ENCODE results near the gene SELENOS. TPM values are rescaled to one million over a fixed set of nuclear protein-coding genes. Genes with fewer than 3 reads are reported as not detected.
"Not testable (repeated sequence)": the region's sequence is repeated elsewhere in the genome, so short reads cannot be mapped to it uniquely, and the experiment has no call there.

The SELENOS gene
- total and polyA plus RNA-seq, 12 donors = 47.7 to 205 (median 81.6) TPM

DNA sequence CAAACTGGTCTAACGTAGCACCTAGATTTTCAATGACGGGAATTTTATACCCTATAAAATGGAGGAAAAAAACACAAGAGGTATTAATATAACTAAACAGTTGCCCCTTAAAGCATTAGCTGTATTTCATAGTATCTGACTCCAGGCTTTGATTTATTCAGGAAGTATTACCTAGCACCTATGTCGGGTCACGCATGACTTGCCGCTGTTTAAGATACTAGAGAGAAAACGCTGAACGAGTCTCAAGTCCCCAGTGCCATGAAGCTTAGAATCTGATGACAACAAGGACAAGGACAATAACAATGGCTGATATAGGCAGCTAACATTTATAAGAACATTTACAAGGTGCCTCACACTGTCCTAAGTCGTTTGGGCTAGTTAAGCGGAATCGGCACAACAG is 15.8 kb upstream of the SELENOS start:
- DNase-seq = peak in 1 of 7 donors; percentile 47
- H3K27ac ChIP-seq = no peak overlapping the region
- TF ChIP-seq, protein P1, sequence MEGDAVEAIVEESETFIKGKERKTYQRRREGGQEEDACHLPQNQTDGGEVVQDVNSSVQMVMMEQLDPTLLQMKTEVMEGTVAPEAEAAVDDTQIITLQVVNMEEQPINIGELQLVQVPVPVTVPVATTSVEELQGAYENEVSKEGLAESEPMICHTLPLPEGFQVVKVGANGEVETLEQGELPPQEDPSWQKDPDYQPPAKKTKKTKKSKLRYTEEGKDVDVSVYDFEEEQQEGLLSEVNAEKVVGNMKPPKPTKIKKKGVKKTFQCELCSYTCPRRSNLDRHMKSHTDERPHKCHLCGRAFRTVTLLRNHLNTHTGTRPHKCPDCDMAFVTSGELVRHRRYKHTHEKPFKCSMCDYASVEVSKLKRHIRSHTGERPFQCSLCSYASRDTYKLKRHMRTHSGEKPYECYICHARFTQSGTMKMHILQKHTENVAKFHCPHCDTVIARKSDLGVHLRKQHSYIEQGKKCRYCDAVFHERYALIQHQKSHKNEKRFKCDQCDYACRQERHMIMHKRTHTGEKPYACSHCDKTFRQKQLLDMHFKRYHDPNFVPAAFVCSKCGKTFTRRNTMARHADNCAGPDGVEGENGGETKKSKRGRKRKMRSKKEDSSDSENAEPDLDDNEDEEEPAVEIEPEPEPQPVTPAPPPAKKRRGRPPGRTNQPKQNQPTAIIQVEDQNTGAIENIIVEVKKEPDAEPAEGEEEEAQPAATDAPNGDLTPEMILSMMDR (IDR thresholded peaks at IDR 0.05) = no peak
- TF ChIP-seq POLR2A (IDR thresholded peaks at IDR 0.05) = no peak
- H3K4me1 ChIP-seq (replicated peaks in 1 of 2) = peaks cover 19 to 28% of the 10 kb centered on the region in 2 donors
- H3K4me3 ChIP-seq = peak overlapping the region in 1 of 4 donors; percentile 86
- no peaks in the 10 kb centered on the region for H3K9me3 ChIP-seq (replicated peaks in 1 of 3)
- H3K27me3 ChIP-seq = no peaks in the 10 kb centered on the region
- WGBS, 4 donors = 76 to 82% (median 81%) methylated on average over 10 of the region's 10 CpGs
- H3K36me3 ChIP-seq (replicated peaks in 1 of 2) = peaks cover 0 to 5% of the 10 kb centered on the region in 2 donors
- intact Hi-C loops (cut with DNase I) = no loop called here

DNA sequence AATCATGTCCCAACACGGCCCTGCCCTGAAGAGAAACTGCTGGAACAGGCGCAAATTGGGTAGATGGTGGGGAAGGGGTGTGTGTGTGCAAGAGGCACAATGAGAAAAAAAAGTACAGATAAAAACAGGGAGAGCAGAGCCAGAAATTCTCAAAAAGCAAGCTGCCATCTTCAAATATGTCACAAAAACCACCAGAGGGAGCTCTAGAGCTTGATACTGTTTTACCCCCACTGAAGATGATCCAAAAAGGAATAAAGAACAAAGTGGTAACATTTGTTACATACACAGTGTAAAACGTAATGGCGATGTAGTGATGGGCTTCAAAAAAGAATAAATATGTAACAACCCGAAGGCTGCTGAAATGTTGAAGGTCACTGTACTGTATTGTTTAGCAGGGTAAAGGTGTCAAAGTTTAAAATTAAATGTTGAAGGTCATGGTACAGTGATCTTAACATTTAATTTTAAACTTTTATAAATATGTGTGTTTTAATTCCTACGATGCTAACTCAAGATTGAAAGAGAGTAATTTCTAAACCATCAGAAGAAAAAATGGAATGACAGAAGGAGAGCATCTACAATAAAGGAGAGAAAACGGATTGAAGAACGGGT is 11.7 kb upstream of the SELENOS start:
- no peak overlapping the region for H3K4me3 ChIP-seq
- TF ChIP-seq, protein P1 (IDR thresholded peaks at IDR 0.05) = peak; percentile 33 to 60 (median 54)
- TF ChIP-seq POLR2A (IDR thresholded peaks at IDR 0.05) = no peak
- peaks cover 12 to 20% of the 10 kb centered on the region in 2 donors for H3K4me1 ChIP-seq (replicated peaks in 1 of 2)
- H3K27ac ChIP-seq = no peak overlapping the region
- no peak for DNase-seq
- H3K36me3 ChIP-seq (replicated peaks in 1 of 2) = peaks cover 0 to 36% of the 10 kb centered on the region in 2 donors
- H3K9me3 ChIP-seq (replicated peaks in 1 of 3) = no peaks in the 10 kb centered on the region
- WGBS, 4 donors = 70 to 79% (median 75%) methylated on average over 8 of the region's 8 CpGs
- no peaks in the 10 kb centered on the region for H3K27me3 ChIP-seq
- intact Hi-C loops (cut with DNase I) = no loop called here

DNA sequence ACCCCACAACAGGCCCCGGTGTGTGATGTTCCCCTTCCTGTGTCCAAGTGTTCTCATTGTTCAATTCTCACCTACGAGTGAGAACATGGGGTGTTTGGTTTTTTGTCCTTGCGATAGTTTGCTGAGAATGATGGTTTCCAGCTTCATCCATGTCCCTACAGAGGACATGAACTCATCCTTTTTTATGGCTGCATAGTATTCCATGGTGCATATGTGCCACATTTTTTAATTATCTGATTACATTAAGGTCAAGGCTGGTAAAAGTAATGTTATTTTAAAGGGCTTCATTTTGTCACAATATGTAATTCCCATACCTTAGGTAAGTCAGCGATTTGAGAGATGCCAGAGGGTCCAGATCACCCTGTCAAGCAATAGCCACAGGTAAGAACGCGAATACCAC is 10.1 kb upstream of the SELENOS start:
- intact Hi-C loops (cut with DNase I) = not testable (repeated sequence)
- peak in 1 of 7 donors; percentile 27 for DNase-seq

DNA sequence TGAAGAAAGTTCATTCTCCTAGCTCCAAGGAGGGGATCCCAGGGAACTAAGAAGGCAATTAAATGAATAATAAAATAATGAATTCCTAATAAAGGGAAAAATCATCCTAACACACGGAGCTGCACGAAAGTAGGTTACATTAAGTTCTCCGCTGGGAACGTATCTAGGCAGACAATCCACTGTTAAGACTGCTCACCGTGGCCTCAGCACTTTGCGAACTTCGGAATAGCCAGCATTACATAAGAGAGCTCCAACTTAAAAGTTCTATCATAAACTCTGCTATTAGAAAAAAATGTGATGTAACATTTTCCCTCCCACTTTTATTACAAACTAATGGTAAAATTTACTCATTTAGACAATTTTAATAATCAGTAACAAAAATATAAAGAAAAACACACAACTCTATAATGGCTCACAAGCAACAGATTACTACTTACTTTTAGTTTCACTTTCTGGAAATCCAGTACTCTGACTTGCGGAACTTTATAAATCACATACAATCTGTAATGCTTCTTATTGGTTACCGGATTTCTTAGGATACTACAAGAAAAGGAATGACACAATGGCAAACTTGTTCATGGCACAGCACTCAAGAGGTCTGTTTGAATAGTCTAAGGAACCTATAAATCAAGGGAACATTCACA is 9.3 kb upstream of the SELENOS start:
- H3K36me3 ChIP-seq (replicated peaks in 1 of 2) = peaks cover 0 to 58% of the 10 kb centered on the region in 2 donors
- WGBS, 4 donors = 84 to 90% (median 89%) methylated on average over 9 of the region's 9 CpGs
- intact Hi-C loops (cut with DNase I) = no loop called here

More for the DNA sequence above, 10.1 kb upstream of the SELENOS start:
- H3K36me3 ChIP-seq (replicated peaks in 1 of 2) = peaks cover 0 to 52% of the 10 kb centered on the region in 2 donors
- H3K9me3 ChIP-seq (replicated peaks in 1 of 3); H3K27me3 ChIP-seq; H3K4me1 ChIP-seq (replicated peaks in 1 of 2); H3K27ac ChIP-seq; H3K4me3 ChIP-seq: not testable (repeated sequence)
- WGBS, 4 donors = 93 to 98% (median 97%) methylated on average over 6 of the region's 6 CpGs

More for the DNA sequence above, 9.3 kb upstream of the SELENOS start:
- H3K27ac ChIP-seq = no peak overlapping the region
- H3K9me3 ChIP-seq (replicated peaks in 1 of 3) = no peaks in the 10 kb centered on the region
- TF ChIP-seq, protein P1 (IDR thresholded peaks at IDR 0.05) = no peak
- no peak for TF ChIP-seq POLR2A (IDR thresholded peaks at IDR 0.05)
- DNase-seq = peak in 1 of 7 donors; percentile 18
- peaks cover 0 to 4% of the 10 kb centered on the region in 2 donors for H3K4me1 ChIP-seq (replicated peaks in 1 of 2)
- no peaks in the 10 kb centered on the region for H3K27me3 ChIP-seq
- H3K4me3 ChIP-seq = no peak overlapping the region

Measured in adrenal gland (tissue), 12 donors.